ACC112 (cell line): ENCODE measurements around the gene FOXP2.

Source experiments
- H2AFZ ChIP-seq: fragments of 200-600 bp; sonication (generic); one replicate; pipeline ENCODE4 v1.6.0; 2017; ENCODE audit warnings: antibody characterized with exemption, low read length; ENCODE audit not compliant: unreplicated experiment
- H3K27ac ChIP-seq: fragments of 200-600 bp; sonication (generic); 2 replicates; pipeline ENCODE4 v1.5.1; 2014; ENCODE audit warnings: low read depth, mild to moderate bottlenecking, antibody characterized with exemption, low read length, moderate library complexity
- H3K27me3 ChIP-seq: fragments of 200-600 bp; sonication (generic); 2 replicates; pipeline ENCODE4 v1.6.1; 2014; ENCODE audit warnings: mild to moderate bottlenecking, antibody characterized with exemption, low read length, moderate library complexity, mixed read lengths; ENCODE audit not compliant: insufficient read depth
- H3K36me3 ChIP-seq: fragments of 200-600 bp; sonication (generic); 2 replicates; pipeline ENCODE4 v1.6.1; 2016; ENCODE audit warnings: mild to moderate bottlenecking, antibody characterized with exemption, low read length, moderate library complexity, mixed read lengths; ENCODE audit not compliant: insufficient read depth
- H3K4me1 ChIP-seq: fragments of 200-600 bp; sonication (generic); one replicate; pipeline ENCODE4 v1.6.1; 2016; ENCODE audit warnings: low read length, mixed read lengths; ENCODE audit not compliant: insufficient read depth, unreplicated experiment, control insufficient read depth
- H3K4me3 ChIP-seq: fragments of 200-600 bp; sonication (generic); 2 replicates; pipeline ENCODE4 v1.5.1; 2014; ENCODE audit warnings: mild to moderate bottlenecking, low read depth, low read length
- H3K79me2 ChIP-seq: fragments of 200-600 bp; sonication (generic); one replicate; pipeline ENCODE4 v1.6.0; 2016; ENCODE audit warnings: low read length; ENCODE audit not compliant: control insufficient read depth, unreplicated experiment, insufficient read depth

Gene FOXP2

DNA sequence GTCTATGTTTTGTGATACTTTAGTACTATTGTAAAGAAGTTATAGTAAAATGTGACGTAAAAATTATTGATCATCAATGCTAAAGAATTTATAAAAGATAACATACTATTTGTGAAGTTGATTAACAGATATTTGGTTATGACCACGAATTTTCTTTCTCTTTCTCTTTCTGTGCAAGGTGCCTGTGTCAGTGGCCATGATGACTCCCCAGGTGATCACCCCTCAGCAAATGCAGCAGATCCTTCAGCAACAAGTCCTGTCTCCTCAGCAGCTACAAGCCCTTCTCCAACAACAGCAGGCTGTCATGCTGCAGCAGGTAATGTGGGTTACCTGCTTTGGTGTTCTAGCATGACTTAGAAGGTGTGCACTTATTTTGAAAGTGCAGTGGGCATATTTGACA is 213.7 kb downstream of the FOXP2 start:
- H2AFZ ChIP-seq, result no peak overlapping the region
- H3K4me3 ChIP-seq, result no peak overlapping the region
- H3K36me3 ChIP-seq, result no peaks in the 10 kb centered on the region
- no peaks in the 10 kb centered on the region for H3K4me1 ChIP-seq
- no peak overlapping the region for H3K27ac ChIP-seq
- no peaks in the 10 kb centered on the region for H3K27me3 ChIP-seq
- no peaks in the 10 kb centered on the region for H3K79me2 ChIP-seq

DNA sequence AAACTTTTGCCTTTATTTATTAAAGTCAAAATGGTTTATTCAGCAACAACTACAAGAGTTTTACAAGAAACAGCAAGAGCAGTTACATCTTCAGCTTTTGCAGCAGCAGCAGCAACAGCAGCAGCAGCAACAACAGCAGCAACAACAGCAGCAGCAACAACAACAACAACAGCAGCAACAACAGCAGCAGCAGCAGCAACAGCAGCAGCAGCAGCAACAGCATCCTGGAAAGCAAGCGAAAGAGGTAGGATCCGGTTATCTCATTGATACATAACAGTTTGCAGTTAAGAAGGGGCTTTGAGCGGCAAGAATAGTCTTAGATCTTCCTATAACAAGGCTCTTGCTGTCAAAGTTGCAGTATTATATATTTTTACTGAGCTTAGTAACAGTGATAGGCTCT is 215.1 kb downstream of the FOXP2 start:
- Histone ChIP-seq H3K36me3 (no peaks in the 10 kb centered on the region), H3K4me3 (no peak overlapping the region), H3K4me1 (no peaks in the 10 kb centered on the region), H2AFZ (no peak overlapping the region), H3K27ac (no peak overlapping the region), H3K79me2 (no peaks in the 10 kb centered on the region), H3K27me3 (no peaks in the 10 kb centered on the region)

DNA sequence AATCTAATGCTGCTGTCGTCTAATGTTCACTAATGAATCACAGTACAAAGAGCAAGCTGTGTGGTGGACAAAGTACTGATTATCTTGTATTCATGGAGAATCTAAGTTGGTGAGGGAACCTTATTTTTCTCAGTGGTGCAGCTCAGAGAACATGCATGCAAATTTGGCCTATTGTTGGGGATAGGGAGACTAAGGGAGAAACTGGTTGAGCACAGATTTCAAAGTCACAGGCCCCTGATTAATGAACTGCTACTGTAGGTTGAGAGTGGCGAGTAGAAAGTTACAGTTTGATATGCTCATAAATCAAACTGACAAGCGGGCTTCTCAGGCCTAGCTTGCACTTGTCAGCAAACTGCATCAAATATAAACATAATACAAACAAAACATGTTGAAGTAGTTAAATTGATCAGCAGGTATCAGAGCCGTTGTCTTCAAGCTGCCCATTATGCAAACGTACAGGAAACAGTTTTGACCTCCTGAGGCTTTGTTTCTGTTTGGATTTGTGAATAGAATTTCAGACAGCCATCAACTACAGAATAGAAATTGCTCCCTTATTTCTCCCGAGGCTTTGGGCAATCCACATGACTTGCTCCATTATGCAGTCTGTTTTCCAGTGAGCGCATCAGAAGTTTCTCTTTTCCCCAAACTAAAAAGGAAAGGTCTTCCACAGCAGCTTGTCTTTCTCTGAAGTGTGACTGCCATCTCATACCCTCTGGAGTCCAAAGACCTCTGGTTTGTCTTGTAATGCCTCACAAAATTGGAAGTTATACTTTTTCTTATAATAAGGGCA is 215.8 kb downstream of the FOXP2 start:
- H3K36me3 ChIP-seq, result no peaks in the 10 kb centered on the region
- no peaks in the 10 kb centered on the region for H3K79me2 ChIP-seq
- no peaks in the 10 kb centered on the region for H3K4me1 ChIP-seq
- no peak overlapping the region for H3K4me3 ChIP-seq
- H3K27me3 ChIP-seq, result no peaks in the 10 kb centered on the region
- H3K27ac ChIP-seq, result no peak overlapping the region
- no peak overlapping the region for H2AFZ ChIP-seq

DNA sequence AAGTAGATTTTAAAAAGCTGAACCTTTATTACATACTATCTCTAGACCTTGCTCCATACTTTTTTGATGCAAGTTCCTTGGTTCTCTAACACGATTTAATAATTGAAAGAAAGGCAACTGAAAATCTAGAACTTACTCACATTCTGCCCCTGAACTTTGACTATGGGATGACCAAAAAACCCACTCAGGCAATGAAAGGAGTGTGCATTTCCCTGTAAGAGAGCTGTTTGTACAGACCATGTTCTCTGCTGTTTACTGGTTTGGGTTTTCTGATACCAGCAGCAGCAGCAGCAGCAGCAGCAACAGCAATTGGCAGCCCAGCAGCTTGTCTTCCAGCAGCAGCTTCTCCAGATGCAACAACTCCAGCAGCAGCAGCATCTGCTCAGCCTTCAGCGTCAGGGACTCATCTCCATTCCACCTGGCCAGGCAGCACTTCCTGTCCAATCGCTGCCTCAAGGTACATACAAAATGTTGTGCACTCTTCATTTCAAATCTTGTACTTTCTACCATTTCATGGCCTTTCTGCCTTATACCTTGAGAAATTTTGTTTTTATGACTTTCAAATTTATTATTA is 216.7 kb downstream of the FOXP2 start:
- Histone ChIP-seq H3K36me3 (no peaks in the 10 kb centered on the region), H3K27ac (no peak overlapping the region), H3K79me2 (no peaks in the 10 kb centered on the region), H3K27me3 (no peaks in the 10 kb centered on the region), H3K4me1 (no peaks in the 10 kb centered on the region), H3K4me3 (no peak overlapping the region), H2AFZ (no peak overlapping the region)

DNA sequence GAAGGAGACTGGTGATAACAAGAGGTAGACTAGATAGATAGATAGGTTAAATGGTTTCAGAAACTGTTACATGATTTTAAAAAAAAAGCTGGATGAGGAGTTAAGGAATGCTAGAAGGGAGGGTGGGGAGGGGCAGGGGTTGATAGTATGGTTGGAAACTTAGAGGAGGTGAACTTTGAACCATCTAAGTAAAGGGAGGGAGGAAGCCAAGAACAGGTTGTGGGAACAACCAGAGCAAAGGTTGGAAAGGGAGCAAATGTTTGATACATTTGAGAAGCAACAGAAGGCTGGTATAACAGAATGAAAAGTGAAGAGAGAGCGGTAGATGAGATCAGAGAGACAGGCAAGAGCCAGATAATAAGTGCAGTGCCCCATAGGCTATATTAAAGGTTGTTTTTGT is 224.8 kb downstream of the FOXP2 start:
- Histone ChIP-seq H3K4me3 (no peak overlapping the region), H3K27me3 (no peaks in the 10 kb centered on the region), H3K4me1 (no peaks in the 10 kb centered on the region), H3K27ac (no peak overlapping the region), H3K79me2 (no peaks in the 10 kb centered on the region), H2AFZ (no peak overlapping the region), H3K36me3 (no peaks in the 10 kb centered on the region)

DNA sequence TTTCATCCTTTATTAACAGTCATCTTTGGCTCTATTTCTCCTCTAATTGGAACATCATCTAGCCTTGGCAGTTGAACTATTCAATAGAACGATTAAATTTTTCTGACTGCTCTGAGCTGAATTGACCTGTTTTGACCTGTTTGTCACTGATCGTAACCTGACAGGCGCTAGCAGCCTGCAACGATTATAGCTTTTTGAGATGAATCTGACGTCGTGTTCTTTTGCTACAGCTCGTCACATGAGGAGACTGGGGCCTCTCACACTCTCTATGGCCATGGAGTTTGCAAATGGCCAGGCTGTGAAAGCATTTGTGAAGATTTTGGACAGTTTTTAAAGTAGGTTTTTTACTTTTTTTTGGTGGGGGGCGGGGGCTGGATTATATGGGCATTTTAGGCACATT is 229.8 kb downstream of the FOXP2 start:
- Histone ChIP-seq H3K4me1 (no peaks in the 10 kb centered on the region), H3K36me3 (no peaks in the 10 kb centered on the region), H3K27ac (no peak overlapping the region), H3K79me2 (no peaks in the 10 kb centered on the region), H3K27me3 (no peaks in the 10 kb centered on the region), H3K4me3 (no peak overlapping the region), H2AFZ (no peak overlapping the region)

DNA sequence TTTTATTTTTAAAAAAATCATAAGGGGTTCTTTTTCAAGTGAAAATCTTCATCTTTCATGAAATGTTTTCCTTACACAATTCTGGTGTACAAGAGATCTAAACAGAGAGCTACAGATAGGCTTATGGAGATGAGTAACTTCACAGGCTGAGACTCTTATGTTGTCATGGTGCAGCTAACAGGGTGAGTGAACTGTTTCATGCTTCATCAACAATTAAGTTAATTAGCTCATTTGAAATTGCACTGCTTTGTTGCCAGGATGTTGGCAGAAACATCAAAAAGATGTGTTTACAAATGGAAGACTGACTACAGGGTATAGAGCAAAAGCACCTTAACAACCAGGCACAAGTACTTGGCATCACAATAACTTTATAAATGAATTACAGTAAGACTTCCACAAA is 230.8 kb downstream of the FOXP2 start:
- H3K79me2 ChIP-seq, result no peaks in the 10 kb centered on the region
- H2AFZ ChIP-seq, result no peak overlapping the region
- H3K27ac ChIP-seq, result no peak overlapping the region
- H3K4me3 ChIP-seq, result no peak overlapping the region
- no peaks in the 10 kb centered on the region for H3K36me3 ChIP-seq
- H3K27me3 ChIP-seq, result no peaks in the 10 kb centered on the region
- H3K4me1 ChIP-seq, result no peaks in the 10 kb centered on the region

DNA sequence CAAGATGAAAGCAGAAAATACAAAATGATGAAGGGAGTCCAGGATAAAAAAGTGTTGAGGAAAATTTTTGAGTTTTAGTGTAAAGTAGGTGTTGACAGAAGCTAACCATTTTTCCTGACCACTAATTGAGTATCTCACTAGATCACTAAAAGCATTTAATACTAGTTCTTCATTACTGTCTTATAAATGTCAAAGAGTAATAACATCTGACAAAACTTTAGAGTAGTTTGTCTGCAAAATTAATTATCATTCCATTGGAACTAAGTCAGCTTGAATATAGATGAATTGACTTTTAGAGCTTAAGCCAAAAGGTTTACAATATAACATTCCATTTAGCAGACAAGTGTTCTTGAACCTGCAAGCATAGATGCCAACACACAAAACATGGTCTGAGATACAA is 232.9 kb downstream of the FOXP2 start:
- Histone ChIP-seq H3K4me1 (no peaks in the 10 kb centered on the region), H3K27me3 (no peaks in the 10 kb centered on the region), H3K36me3 (no peaks in the 10 kb centered on the region), H3K27ac (no peak overlapping the region), H3K79me2 (no peaks in the 10 kb centered on the region), H2AFZ (no peak overlapping the region), H3K4me3 (no peak overlapping the region)

DNA sequence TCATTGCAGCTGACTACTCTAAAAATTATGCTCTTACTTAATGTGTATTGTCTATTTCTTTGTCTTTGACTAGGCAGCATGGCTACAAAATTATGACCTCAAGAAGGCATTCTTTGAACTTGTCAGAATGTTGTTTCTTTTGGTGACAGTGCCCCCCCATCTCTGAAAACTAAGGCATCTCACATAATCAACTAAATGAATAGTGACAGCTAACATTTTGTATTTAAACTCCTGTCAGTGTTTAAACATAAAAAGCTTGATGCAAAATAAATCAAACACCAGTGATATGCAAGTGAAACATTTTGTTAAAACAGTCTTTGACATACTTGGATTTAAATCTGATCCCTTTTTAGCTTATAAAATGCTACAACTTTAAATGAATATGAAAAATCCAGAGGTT is 233.5 kb downstream of the FOXP2 start:
- H3K36me3 ChIP-seq, result no peaks in the 10 kb centered on the region
- no peak overlapping the region for H3K27ac ChIP-seq
- no peaks in the 10 kb centered on the region for H3K4me1 ChIP-seq
- H2AFZ ChIP-seq, result no peak overlapping the region
- no peaks in the 10 kb centered on the region for H3K79me2 ChIP-seq
- no peak overlapping the region for H3K4me3 ChIP-seq
- H3K27me3 ChIP-seq, result no peaks in the 10 kb centered on the region

DNA sequence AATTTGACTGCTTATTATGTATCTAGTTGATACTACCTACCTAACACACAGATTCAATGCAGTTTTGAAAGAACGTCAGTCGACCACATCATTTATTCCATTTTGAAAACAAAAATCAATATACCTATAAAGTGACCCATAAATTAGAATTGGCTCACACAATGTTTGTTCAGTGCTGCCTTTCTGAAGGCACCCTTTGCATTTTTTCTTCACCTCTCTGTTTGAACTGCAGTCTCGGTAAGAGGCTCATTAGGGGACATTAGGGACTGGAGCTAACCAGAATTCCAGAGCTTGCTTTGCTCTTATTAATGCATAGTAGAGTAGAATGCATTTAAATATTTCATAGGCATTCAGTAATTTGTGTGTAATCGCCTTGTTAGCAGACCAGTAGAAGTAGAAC is 234.1 kb downstream of the FOXP2 start:
- H3K36me3 ChIP-seq, result no peaks in the 10 kb centered on the region

DNA sequence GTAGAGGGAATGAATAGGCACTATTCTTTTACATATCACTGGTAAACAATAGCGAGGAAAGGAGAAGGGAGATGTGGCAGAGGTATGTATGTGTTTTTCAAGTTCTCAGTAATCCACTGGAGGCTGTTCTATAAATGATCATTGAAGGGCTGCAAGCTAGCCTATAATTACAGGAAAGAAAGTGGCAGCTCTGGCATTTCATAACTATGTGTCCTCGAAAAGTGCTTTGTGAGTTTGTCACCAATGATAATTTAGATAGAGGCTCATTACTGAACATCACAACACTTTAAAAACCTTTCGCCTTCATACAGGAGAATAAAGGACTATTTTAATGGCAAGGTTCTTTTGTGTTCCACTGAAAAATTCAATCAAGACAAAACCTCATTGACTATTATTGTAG is 235.1 kb downstream of the FOXP2 start:
- no peaks in the 10 kb centered on the region for H3K36me3 ChIP-seq
- H3K27ac ChIP-seq, result no peak overlapping the region
- no peaks in the 10 kb centered on the region for H3K4me1 ChIP-seq
- H3K4me3 ChIP-seq, result no peak overlapping the region
- no peaks in the 10 kb centered on the region for H3K79me2 ChIP-seq
- no peak overlapping the region for H2AFZ ChIP-seq
- no peaks in the 10 kb centered on the region for H3K27me3 ChIP-seq

More for the DNA sequence above, 234.1 kb downstream of the FOXP2 start:
- H3K27ac ChIP-seq, result no peak overlapping the region
- no peak overlapping the region for H2AFZ ChIP-seq
- no peaks in the 10 kb centered on the region for H3K4me1 ChIP-seq
- H3K79me2 ChIP-seq, result no peaks in the 10 kb centered on the region
- H3K27me3 ChIP-seq, result no peaks in the 10 kb centered on the region
- no peak overlapping the region for H3K4me3 ChIP-seq
